NAMALWA (cell line): ENCODE data around the gene SLC2A6.

ENCODE experiments used
- DNase-seq: peaks from one replicate; pipeline ENCODE4 v3.0.0-alpha.2; 2015; ENCODE audit warnings: low spot score

SLC2A6 gene

GRCh38 chr9:133515615-133516255 lies 36.8 kb upstream of the SLC2A6 start:
- no peak for DNase-seq

- no peak for DNase-seq
These were observed 36.3 kb upstream of the SLC2A6 start for GRCh38 chr9:133515240-133515610.

GRCh38 chr9:133514460-133515239 lies 35.8 kb upstream of the SLC2A6 start:
- DNase-seq: no peak

GRCh38 chr9:133513214-133514100 lies 34.6 kb upstream of the SLC2A6 start:
- no peak for DNase-seq

GRCh38 chr9:133512253-133513213 lies 33.6 kb upstream of the SLC2A6 start:
- DNase-seq: no peak

GRCh38 chr9:133511607-133512006 lies 32.7 kb upstream of the SLC2A6 start:
- no peak for DNase-seq

- no peak for DNase-seq
These were observed 32.1 kb upstream of the SLC2A6 start for GRCh38 chr9:133510926-133511505.

- no peak for DNase-seq
These were observed 30.5 kb upstream of the SLC2A6 start for GRCh38 chr9:133509179-133510083.

GRCh38 chr9:133508046-133508445 lies 29.1 kb upstream of the SLC2A6 start:
- DNase-seq: no peak

- DNase-seq: no peak
These were observed 28.5 kb upstream of the SLC2A6 start for GRCh38 chr9:133507246-133507965.

GRCh38 chr9:133506653-133507038 lies 27.7 kb upstream of the SLC2A6 start:
- no peak for DNase-seq

- DNase-seq: no peak
These were observed 27.2 kb upstream of the SLC2A6 start for GRCh38 chr9:133505901-133506652.

GRCh38 chr9:133505186-133505830 lies 26.4 kb upstream of the SLC2A6 start:
- DNase-seq: no peak

GRCh38 chr9:133502112-133502511 lies 23.2 kb upstream of the SLC2A6 start:
- no peak for DNase-seq

- no peak for DNase-seq
These were observed 21.0 kb upstream of the SLC2A6 start for GRCh38 chr9:133499892-133500270.

GRCh38 chr9:133499132-133499891 lies 20.4 kb upstream of the SLC2A6 start:
- DNase-seq: no peak
